Stimulated activated CD4-positive, alpha-beta T cell treated with anti-CD3 and anti-CD28 coated beads, Interleukin-1b, Interleukin-23, amount 100 ng/mL, for 24 hours (primary cell): ENCODE results near the gene CENPU.
"Not testable (repeated sequence)": the region's sequence is repeated elsewhere in the genome, so short reads cannot be mapped to it uniquely, and the experiment has no call there.

Source experiments
- DNase-seq, 4 experiments: peaks; one replicate each; pipeline ENCODE4 v3.0.0-alpha.2; 2020; ENCODE audit warnings: low read depth in 4 of 4, low spot score in 1 of 4

The CENPU gene

GRCh38 chr4:184752496-184753275, 18.8 kb upstream of the CENPU start:
- DNase-seq, result no peak

DNA sequence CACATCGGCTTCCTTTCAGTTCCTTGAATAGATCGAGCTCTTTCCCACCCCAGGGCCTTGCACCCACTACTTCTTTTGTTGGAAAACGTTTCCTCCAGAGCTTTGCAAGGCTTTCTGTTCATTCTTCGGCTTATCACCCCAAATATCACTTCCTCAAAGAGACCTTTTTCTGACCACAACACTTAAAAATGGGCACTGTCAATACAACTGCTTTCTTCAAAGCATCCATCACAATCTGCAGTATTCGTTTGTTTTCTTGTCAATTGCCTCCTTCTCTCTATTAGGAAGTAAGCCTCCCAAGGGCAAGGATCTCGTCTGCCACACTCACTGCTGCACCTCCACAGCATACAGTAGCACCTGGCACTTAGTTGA, 17.7 kb upstream of the CENPU start:
- DNase-seq, result no peak

GRCh38 chr4:184750926-184751584, 17.2 kb upstream of the CENPU start:
- no peak for DNase-seq

DNA sequence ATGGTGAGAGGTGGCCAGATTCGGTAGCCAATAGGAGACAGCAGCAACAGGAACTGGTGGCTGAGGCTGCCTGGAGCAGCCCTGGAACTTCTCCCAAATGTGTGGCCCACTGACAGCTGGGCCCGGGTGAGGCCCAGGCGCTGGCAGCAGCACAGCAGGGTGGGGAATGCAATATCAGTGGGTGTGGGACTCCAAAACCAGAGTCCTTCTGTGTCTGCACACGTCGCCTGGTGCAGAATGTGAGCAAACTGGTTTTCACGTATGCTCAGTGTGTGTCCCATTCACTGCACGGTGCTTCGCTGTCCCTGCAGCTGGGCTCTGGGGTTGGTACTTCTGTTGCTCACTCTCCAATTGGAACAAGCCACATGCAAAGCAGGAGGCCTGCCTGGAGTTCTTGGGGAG, 14.4 kb upstream of the CENPU start:
- no peak for DNase-seq

GRCh38 chr4:184747034-184747830, 13.3 kb upstream of the CENPU start:
- no peak for DNase-seq

DNA sequence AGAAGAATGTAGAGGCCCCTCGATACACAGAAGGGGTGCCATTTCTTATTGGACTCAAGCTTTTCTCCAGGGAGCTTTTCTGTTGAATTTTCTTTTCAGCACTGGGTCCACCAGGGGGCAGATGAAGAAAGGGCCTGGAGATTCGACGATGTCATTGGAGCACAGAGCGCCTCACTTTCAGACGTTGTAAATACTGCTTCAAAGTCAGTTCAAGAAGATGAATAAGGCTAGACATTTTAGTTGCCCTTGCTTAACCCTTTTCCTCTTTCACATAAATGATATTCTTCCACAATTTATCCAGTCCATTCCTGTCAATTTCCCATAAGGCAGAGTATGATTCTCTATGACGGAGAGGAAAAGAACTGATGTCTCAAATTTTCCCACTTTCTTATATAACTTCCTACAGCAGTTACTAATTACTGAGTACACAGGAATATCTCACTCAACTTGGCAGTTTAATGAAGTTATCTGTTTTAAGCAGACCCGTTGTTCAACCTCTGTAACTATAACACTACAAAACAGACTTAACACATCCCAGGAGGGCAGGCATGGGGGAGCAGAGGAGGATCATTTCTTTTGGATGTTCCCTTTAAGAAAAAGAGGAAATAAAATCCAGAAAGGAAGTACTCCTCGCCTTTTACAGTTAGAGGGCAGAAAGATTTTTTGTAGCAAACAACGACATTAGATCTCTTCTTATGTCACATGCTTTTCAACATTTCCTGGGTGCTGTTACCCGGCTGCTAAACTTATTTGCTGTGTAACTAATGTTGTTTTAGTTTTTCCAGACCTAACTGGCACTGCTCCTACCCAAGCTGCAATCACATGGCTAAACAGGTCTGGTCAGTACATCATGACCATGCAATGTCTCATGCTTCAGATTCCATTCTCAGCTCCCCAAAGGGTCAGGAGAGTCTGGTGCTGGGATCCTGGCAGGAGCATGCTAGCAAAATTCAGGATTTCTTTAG, 12.2 kb upstream of the CENPU start:
- DNase-seq, result peak; percentile 42 to 66 (median 50)

DNA sequence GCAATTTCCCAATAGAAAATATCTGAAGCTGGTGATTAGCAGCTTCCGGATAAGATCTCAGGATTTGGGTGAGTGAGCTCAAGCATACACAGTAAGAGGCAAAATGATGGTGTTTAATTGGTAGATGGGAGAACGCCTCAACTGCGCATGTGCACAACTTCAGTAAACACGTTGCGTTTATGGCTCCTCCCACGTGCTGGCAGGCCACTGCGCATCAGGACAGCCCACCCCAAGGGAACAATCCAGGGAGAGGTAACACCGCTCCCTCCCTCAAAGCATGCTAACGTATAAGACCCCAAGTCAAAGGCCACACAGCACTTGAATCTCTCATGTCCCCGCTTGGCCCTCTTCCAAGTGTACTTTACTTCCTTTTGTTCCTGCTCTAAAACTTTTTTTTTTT, 10.3 kb upstream of the CENPU start:
- DNase-seq, result no peak

DNA sequence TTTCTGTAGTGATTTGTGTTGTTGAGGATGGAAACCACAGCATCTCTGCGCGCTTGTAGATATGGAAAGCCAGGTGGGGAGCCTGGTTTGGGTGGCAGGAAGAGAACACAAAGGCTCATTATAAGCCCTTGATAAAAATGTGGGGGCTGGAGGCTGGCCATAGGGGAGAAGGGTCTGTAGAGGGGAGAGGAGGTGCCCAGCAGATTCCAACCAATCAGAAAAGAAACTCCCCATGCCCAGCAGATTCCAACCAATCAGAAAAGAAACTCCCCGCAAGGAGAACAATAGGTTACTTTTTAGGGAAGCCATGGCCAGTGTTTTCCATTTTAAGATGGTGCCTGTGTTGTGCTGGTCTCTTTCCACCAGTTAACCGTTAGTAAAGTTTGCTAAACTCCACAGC, 9.8 kb upstream of the CENPU start:
- no peak for DNase-seq

DNA sequence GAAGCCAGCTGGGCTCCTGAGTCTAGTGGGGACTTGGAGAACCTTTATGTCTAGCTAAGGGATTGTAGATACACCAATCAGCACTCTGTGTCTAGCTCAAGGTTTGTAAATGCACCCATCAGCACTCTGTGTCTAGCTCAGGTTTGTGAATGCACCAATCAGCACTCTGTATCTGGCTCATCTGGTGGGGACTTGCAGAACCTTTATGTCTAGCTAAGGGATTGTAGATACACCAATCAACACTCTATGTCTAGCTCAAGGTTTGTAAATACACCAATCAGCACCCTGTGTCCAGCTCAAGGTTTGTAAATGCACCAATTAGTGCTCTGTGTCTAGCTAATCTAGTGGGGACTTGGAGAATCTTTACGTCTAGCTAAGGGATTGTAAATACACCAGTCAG, 7.8 kb upstream of the CENPU start:
- DNase-seq, result not testable (repeated sequence)

- no peak for DNase-seq
These were observed 7.1 kb upstream of the CENPU start for GRCh38 chr4:184740980-184741391.

- DNase-seq, result not testable (repeated sequence)
These were observed 5.7 kb upstream of the CENPU start for GRCh38 chr4:184739575-184739974.

DNA sequence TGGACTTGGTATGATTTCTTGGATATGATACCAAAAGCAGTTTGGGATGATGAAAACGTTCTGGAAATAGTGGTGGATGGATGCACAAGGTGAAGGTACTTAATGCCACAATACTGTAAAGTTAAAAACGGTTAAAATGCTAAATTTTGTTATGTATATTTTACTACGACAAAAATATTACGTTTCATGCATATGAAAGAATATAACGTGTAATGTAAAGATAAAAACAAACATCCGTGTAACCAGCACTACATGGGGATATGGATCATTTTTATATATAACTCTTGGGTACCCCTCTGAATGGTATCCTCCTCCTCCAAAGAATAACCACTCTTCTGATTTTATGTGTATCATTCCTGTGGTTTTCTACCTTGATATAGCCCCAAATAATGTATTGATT, 862 bp upstream of the CENPU start:
- DNase-seq, result no peak

- no peak for DNase-seq
These were observed 1.8 kb downstream of the CENPU start for GRCh38 chr4:184732126-184732525.

DNA sequence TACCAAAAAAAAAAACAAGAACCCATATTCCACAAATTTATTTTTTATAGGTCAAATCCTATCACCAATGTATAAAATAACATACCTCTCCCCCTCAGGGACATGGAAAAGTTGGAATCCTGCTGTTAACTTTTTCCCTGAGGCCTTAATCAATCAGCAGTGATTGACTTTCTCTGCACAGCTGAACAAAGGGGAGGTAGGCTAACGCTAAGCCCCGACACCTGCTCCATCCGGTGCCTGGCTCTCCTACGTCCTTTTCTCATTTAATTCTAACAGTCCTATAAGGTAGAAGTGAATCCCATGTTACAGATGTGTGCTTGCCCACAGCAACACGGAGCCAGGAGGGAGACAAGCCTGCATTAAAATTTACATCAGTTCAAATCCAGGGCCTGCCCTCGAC, 2.8 kb downstream of the CENPU start:
- no peak for DNase-seq

GRCh38 chr4:184729946-184730345, 4.0 kb downstream of the CENPU start:
- DNase-seq, result no peak

- no peak for DNase-seq
These were observed 5.0 kb downstream of the CENPU start for GRCh38 chr4:184728858-184729257.

DNA sequence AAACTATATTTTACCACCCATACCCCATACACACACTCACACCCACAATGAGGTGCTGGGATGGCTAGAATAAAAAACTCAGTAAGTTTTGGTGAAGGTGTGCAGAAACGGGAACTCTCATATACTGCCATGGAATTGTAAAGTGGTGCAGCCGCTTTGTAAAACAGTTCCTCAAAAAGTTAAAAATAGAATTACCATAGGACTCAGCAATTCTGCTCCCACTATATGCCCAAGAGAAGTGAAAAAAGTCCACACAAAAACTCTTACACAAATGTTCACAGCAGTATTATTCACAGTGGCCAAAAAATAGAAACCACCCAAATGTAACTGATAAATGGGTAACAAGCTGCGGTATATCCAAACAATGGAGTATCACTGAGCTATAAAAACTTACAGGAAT, 6.5 kb downstream of the CENPU start:
- no peak for DNase-seq

GRCh38 chr4:184722798-184723197, 11.1 kb downstream of the CENPU start:
- no peak for DNase-seq

GRCh38 chr4:184721254-184721653, 12.6 kb downstream of the CENPU start:
- no peak for DNase-seq

- no peak for DNase-seq
These were observed 14.5 kb downstream of the CENPU start for GRCh38 chr4:184719407-184719806.

- no peak for DNase-seq
These were observed 18.4 kb downstream of the CENPU start for GRCh38 chr4:184715526-184715925.
